SJCRH30 (cell line): Measurements from ENCODE around the gene LRP1B. TPM values are rescaled to one million over a fixed set of nuclear protein-coding genes. Genes with fewer than 3 reads are reported as not detected.
"Not testable (repeated sequence)": the region's sequence is repeated elsewhere in the genome, so short reads cannot be mapped to it uniquely, and the experiment has no call there.

Experiments used
- DNase-seq, 2 experiments: peaks; one replicate each; pipeline ENCODE4 v3.0.0-alpha.2; 2015 to 2020
- H3K27ac ChIP-seq: fragments of 250-450 bp; sonication (Bioruptor Pico); 2 replicates; pipeline ENCODE4 v1.5.1; 2020; ENCODE audit warnings: mild to moderate bottlenecking, moderate library complexity
- H3K27me3 ChIP-seq: fragments of 250-450 bp; sonication (Bioruptor Pico); 2 replicates; pipeline ENCODE4 v1.5.1; 2020; ENCODE audit warnings: mild to moderate bottlenecking, moderate library complexity
- H3K36me3 ChIP-seq: fragments of 250-450 bp; sonication (Bioruptor Pico); 2 replicates; pipeline ENCODE4 v1.5.1; 2020; ENCODE audit warnings: mild to moderate bottlenecking, moderate library complexity
- H3K4me1 ChIP-seq: fragments of 250-450 bp; sonication (Bioruptor Pico); 2 replicates; pipeline ENCODE4 v1.5.1; 2020; ENCODE audit warnings: mild to moderate bottlenecking, moderate library complexity
- H3K4me3 ChIP-seq: fragments of 250-450 bp; sonication (Bioruptor Pico); 2 replicates; pipeline ENCODE4 v1.5.1; 2020; ENCODE audit warnings: mild to moderate bottlenecking, moderate library complexity
- H3K9me3 ChIP-seq: fragments of 250-450 bp; sonication (Bioruptor Pico); replicated peaks from 2 replicates; pipeline ENCODE4 v1.5.1; 2020; ENCODE audit warnings: mild to moderate bottlenecking, moderate library complexity
- total RNA-seq: library from RNA; depleted of rRNA; stranded (reverse); fragments of >200 nt; shearing (Covaris generic); gene quantifications from 2 replicates; pipeline ENCODE4 v1.2.3, GENCODE V29; 2014

The LRP1B gene
- total RNA-seq, 1 experiment from 2014 or later = 7.5 TPM

DNA sequence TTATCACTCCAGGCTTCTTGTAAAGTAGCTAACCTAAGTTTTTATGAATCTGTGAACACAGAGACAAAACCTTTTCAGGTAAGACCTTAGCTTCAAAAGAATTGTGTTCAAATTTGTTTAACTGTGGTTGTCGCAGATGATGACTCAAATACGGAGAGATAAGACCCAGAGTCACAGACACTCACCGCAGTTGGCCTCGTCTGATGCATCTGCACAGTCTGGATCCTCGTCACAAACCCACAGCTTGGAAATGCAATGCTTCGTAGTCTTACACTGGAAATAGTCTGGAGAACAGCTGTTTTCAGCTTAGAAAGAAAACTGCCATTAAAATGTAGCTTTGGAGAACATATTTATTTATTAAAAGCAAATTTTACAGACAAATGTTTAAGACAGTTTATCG lies 1688.5 kb downstream of the LRP1B start:
- Histone ChIP-seq H3K4me1 (peaks cover 4% of the 10 kb centered on the region; the same call in 1 of the 2 replicates), H3K9me3 (no peaks in the 10 kb centered on the region), H3K27me3 (no peaks in the 10 kb centered on the region), H3K27ac (no peak overlapping the region), H3K4me3 (no peak overlapping the region), H3K36me3 (no peaks in the 10 kb centered on the region)
- DNase-seq = peak; percentile 30 to 68

DNA sequence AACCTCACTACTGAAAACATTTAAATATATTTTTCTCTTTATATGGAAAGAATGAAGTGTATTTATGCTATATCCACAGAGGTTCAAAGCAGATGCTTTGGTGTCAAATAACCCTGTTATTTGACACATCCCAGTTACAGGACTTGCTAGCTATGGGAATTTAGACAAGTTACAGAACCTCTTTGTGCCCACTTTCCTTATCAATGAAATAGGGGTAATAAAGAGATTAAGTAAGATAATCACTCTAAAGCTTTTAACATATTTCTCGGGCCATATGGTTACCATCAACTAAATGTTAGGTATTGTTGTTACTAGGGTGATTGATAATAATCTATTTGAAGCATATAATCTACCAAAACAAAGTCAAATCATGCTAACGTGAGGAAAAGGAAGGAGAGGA lies 1690.0 kb downstream of the LRP1B start:
- Histone ChIP-seq H3K4me3 (no peak overlapping the region), H3K4me1 (peaks cover 4% of the 10 kb centered on the region; the same call in 1 of the 2 replicates), H3K36me3 (no peaks in the 10 kb centered on the region), H3K9me3 (no peaks in the 10 kb centered on the region), H3K27me3 (no peaks in the 10 kb centered on the region), H3K27ac (no peak overlapping the region)
- peak in 1 of 2 experiments; percentile 28 for DNase-seq

DNA sequence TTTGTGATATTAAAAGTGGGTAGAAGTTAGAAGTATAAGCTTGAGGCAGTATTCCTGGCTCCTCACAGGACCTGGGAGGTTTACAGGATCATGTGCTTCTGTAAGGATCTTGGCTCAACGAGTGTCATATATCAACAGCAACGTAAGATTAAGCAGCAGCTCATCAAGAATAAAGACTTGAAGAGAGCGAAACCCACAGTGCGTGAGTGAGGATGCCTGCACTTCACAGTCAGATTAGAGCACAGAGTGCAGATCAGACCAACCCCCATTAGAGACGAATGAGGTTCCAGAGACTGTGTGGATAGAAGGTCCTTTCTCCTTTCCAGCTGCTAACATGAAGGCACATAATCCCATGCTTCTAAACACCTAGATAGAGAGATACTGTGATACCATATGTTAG lies 1693.9 kb downstream of the LRP1B start:
- peaks cover under 1% of the 10 kb centered on the region; the same call in 1 of the 2 replicates for H3K4me1 ChIP-seq
- DNase-seq = no peak
- H3K27me3 ChIP-seq = no peaks in the 10 kb centered on the region
- no peaks in the 10 kb centered on the region for H3K36me3 ChIP-seq
- no peak overlapping the region for H3K27ac ChIP-seq
- H3K4me3 ChIP-seq = no peak overlapping the region
- H3K9me3 ChIP-seq = no peaks in the 10 kb centered on the region

DNA sequence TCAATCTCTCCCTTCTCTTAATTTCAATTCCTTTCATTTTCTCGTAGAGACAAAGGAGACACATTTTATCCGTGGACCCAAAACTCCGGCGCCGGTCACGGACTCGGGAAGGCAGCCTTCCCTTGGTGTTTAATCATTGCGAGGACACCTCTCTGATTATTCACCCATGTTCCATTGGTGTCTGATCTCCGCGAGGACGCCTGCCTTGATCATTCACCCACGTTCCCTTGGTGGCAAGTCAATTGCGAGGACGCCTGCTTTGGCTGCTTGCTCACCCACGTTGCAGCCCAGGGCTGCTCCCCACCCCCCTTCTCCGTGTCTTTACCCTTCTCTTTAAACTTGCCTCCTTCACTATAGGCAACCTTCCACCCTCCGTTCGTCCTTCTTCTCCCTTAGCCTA lies 1703.8 kb downstream of the LRP1B start:
- not testable (repeated sequence) for H3K27ac ChIP-seq

DNA sequence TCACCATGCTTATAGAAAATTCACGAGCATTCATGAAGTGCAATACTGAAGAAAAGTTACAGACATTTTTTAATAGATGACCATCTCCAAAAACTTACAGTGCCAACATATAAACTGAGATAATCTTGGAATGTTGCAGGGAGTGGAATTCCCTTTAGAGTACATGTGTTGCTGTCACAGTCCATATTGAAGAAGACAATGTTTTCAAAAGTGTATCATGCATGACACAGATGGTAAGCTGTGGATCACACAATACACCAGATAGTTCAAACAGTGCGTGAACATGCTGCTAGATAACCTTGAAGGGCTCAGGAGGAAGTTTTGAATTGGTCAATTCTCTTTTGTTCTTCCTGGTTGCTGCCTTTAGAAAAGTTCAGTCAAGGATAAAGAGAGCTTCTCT lies 1706.3 kb downstream of the LRP1B start:
- no peaks in the 10 kb centered on the region for H3K4me1 ChIP-seq
- H3K27ac ChIP-seq = no peak overlapping the region
- H3K27me3 ChIP-seq = no peaks in the 10 kb centered on the region
- H3K4me3 ChIP-seq = no peak overlapping the region
- no peak for DNase-seq
- no peaks in the 10 kb centered on the region for H3K9me3 ChIP-seq
- H3K36me3 ChIP-seq = no peaks in the 10 kb centered on the region

More for the DNA sequence above, 1703.8 kb downstream of the LRP1B start:
- DNase-seq, H3K27me3 ChIP-seq, H3K4me1 ChIP-seq, H3K9me3 ChIP-seq, H3K36me3 ChIP-seq, H3K4me3 ChIP-seq: not testable (repeated sequence)

DNA sequence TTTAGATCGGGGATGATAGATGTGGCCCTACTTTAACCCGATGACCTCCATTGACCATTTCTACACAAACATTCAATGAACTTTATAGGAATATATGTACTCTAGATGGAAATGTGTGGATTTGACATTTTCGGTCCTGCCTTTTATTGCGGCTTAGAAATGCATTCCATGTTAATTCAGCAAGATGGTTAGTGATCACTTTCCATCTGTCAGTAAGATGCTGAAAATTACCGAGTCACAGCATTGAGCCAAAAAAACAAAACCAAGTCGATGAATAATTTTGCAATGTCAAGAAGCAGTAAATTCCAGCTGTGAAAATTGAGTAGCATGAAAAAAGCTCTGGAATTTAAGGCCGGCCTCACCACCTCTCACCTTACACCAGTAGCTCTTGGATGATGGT lies 1708.1 kb downstream of the LRP1B start:
- Histone ChIP-seq H3K4me3 (no peak overlapping the region), H3K4me1 (no peaks in the 10 kb centered on the region), H3K27me3 (no peaks in the 10 kb centered on the region), H3K36me3 (no peaks in the 10 kb centered on the region), H3K27ac (no peak overlapping the region), H3K9me3 (no peaks in the 10 kb centered on the region)
- DNase-seq = peak in 1 of 2 experiments; percentile 22

- Histone ChIP-seq H3K4me3 (no peak overlapping the region), H3K36me3 (no peaks in the 10 kb centered on the region), H3K4me1 (no peaks in the 10 kb centered on the region), H3K27ac (no peak overlapping the region), H3K27me3 (no peaks in the 10 kb centered on the region), H3K9me3 (no peaks in the 10 kb centered on the region)
- DNase-seq = no peak
Observed at GRCh38 chr2:140417504-140417903, 1713.3 kb downstream of the LRP1B start.

DNA sequence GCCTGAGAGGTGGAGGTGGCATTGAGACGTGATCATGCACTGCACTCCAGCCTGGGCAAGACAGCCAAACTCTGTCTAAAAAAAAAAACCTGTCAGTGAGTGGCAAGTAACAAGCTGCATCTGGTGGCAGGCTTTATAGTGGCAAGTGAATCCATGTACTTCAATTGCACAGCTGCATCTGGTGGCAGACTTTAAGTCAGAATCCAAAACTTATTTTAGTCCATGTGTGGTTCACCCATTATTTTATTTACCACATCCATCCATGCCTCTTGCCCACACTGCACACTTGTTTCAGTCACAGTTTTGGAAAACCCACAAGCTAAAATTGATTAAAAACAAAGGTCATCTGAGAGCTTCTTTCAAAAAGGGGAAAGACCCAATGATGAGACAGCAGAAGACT lies 1714.2 kb downstream of the LRP1B start:
- Histone ChIP-seq H3K27me3 (no peaks in the 10 kb centered on the region), H3K36me3 (no peaks in the 10 kb centered on the region), H3K4me3 (no peak overlapping the region), H3K9me3 (no peaks in the 10 kb centered on the region), H3K27ac (no peak overlapping the region), H3K4me1 (no peaks in the 10 kb centered on the region)
- no peak for DNase-seq

- H3K9me3 ChIP-seq, H3K4me1 ChIP-seq, H3K36me3 ChIP-seq, H3K27ac ChIP-seq, H3K4me3 ChIP-seq, H3K27me3 ChIP-seq, DNase-seq: not testable (repeated sequence)
Observed at GRCh38 chr2:140415035-140415434, 1715.8 kb downstream of the LRP1B start.

GRCh38 chr2:140410695-140411094 lies 1720.1 kb downstream of the LRP1B start:
- Histone ChIP-seq H3K27ac (no peak overlapping the region), H3K36me3 (no peaks in the 10 kb centered on the region), H3K9me3 (no peaks in the 10 kb centered on the region), H3K4me3 (no peak overlapping the region), H3K4me1 (no peaks in the 10 kb centered on the region; the same call in 1 of the 2 replicates), H3K27me3 (no peaks in the 10 kb centered on the region)
- no peak for DNase-seq

DNA sequence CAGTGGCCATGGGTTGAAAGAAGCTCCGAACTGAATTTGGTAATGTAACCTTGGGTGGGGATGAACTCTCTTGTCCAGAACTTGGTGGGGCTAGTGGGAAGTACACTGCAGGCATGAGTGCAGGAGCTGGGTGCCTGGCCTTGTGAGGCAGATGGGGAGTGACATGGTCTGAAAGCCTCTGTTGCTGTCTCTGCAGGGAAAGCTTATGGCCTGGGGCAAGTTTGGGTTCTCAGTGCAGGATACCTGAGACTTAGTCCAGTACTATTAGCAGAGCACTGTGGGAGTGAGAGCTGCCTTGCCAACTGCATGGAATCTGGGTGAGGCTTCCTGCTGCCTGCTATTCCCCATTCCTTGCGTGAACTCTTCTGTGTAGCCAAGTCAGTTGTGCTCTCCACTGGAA lies 1729.8 kb downstream of the LRP1B start:
- H3K27me3 ChIP-seq = no peaks in the 10 kb centered on the region
- no peak overlapping the region for H3K4me3 ChIP-seq
- no peak for DNase-seq
- H3K27ac ChIP-seq = no peak overlapping the region
- no peaks in the 10 kb centered on the region for H3K9me3 ChIP-seq
- H3K4me1 ChIP-seq = no peaks in the 10 kb centered on the region
- H3K36me3 ChIP-seq = no peaks in the 10 kb centered on the region

- DNase-seq = no peak
- H3K4me3 ChIP-seq = no peak overlapping the region
- no peak overlapping the region for H3K27ac ChIP-seq
- no peaks in the 10 kb centered on the region for H3K4me1 ChIP-seq
- no peaks in the 10 kb centered on the region for H3K9me3 ChIP-seq
- H3K27me3 ChIP-seq = no peaks in the 10 kb centered on the region
- no peaks in the 10 kb centered on the region for H3K36me3 ChIP-seq
Observed at GRCh38 chr2:140392824-140393223, 1738.0 kb downstream of the LRP1B start.

DNA sequence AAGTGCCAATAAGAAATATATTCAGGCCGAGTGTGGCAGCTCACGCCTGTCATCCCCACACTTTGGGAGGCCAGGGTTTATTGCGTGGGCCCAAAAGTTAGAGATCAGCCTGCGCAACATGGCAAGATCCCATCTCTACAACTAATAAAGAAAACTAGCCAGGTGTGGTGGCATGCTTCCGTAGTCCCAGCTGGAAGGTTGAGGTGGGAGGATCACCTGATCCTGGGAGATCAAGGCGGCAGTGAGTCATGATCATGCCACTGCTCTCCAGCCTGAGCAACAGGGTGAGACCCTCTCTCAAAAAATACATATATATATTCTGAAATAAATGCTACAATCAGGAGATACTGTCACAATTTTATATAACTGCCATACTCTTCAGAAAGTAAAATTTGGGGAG lies 1745.9 kb downstream of the LRP1B start:
- Histone ChIP-seq H3K27me3 (no peaks in the 10 kb centered on the region), H3K36me3 (no peaks in the 10 kb centered on the region), H3K4me3 (no peak overlapping the region), H3K4me1 (no peaks in the 10 kb centered on the region), H3K9me3 (no peaks in the 10 kb centered on the region), H3K27ac (no peak overlapping the region)
- no peak for DNase-seq

DNA sequence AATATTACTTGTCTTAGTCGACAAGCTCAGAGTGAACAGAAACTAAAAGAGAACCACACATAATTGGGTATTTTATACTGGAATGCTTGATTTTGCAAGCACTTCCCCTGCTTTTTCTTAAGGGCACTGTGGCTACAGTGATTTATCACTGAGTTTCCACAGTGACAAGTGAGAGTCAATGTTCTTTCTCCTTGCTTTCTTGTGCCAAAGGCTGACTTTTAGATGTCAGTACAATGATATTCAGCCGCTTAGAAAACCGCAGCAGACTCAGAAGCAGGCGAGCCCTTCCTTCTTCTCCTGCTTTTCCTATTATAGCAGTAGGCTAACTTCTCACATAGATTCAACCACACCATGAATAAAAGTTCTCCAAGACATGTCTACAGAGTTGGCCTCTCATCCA lies 1747.0 kb downstream of the LRP1B start:
- H3K36me3 ChIP-seq = no peaks in the 10 kb centered on the region
- H3K4me1 ChIP-seq = no peaks in the 10 kb centered on the region

DNA sequence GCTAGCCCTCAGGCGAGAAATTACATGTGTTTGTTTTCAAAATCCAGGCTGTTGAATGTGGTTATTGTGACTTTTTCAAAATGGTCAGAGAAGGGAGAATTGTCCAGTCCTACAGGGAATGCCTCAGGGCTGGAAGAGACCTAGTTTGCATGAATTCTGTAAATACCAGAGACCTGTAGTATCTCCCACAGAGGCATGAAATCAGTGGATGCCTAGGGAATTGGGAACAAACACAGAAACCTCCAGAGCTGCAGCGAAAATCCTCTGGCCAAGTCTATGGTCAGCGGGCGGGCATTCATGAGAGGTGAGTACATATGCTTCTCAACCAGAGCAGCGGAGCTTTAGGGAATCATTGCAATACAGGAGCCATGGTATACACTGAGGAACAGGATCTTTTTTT lies 1754.1 kb downstream of the LRP1B start:
- no peaks in the 10 kb centered on the region for H3K9me3 ChIP-seq
- H3K27me3 ChIP-seq = no peaks in the 10 kb centered on the region
- DNase-seq = peak; percentile 86 to 90
- peaks cover 6% of the 10 kb centered on the region for H3K4me1 ChIP-seq
- H3K27ac ChIP-seq = peak overlapping the region; percentile 91
- no peaks in the 10 kb centered on the region for H3K36me3 ChIP-seq
- peak overlapping the region; percentile 51 for H3K4me3 ChIP-seq

More for the DNA sequence above, 1747.0 kb downstream of the LRP1B start:
- H3K4me3 ChIP-seq = no peak overlapping the region
- no peak overlapping the region for H3K27ac ChIP-seq
- no peak for DNase-seq
- no peaks in the 10 kb centered on the region for H3K9me3 ChIP-seq
- no peaks in the 10 kb centered on the region for H3K27me3 ChIP-seq

- Histone ChIP-seq H3K4me3 (no peak overlapping the region), H3K27ac (no peak overlapping the region), H3K4me1 (no peaks in the 10 kb centered on the region; the same call in 1 of the 2 replicates), H3K9me3 (no peaks in the 10 kb centered on the region), H3K27me3 (no peaks in the 10 kb centered on the region), H3K36me3 (no peaks in the 10 kb centered on the region)
- no peak for DNase-seq
Observed at GRCh38 chr2:140363131-140363530, 1767.7 kb downstream of the LRP1B start.
